NCI-H460 (cell line): ENCODE results near the gene DNMT3L. TPM values are rescaled to one million over a fixed set of nuclear protein-coding genes. Genes with fewer than 3 reads are reported as not detected.
"Not testable (repeated sequence)": the region's sequence is repeated elsewhere in the genome, so short reads cannot be mapped to it uniquely, and the experiment has no call there.

Experiments used
- DNase-seq: peaks from one replicate; pipeline ENCODE4 v3.0.0-alpha.2; 2016; ENCODE audit warnings: low read depth; ENCODE audit errors: extremely low read depth
- small RNA-seq, 2 experiments: library from RNA; depleted of rRNA; stranded (forward); fragments of <200 nt; gene quantifications; one replicate each; pipeline ENCODE3, GENCODE V24; 2014
- total RNA-seq: library from RNA; depleted of rRNA; stranded (reverse); fragments of >200 nt; shearing (Covaris generic); gene quantifications from 2 replicates; pipeline ENCODE4 v1.2.3, GENCODE V29; 2014; rRNA removed

Gene DNMT3L
- total RNA-seq, 1 experiment from 2014 or later = not detected

GRCh38 chr21:44202590-44203299, 59.0 kb downstream of the DNMT3L start:
- not testable (repeated sequence) for DNase-seq

GRCh38 chr21:44199997-44200396, 61.7 kb downstream of the DNMT3L start:
- not testable (repeated sequence) for DNase-seq

- no peak for DNase-seq
Observed at GRCh38 chr21:44199448-44199847, 62.2 kb downstream of the DNMT3L start.

- DNase-seq = not testable (repeated sequence)
Observed at GRCh38 chr21:44197156-44197516, 64.6 kb downstream of the DNMT3L start.

Small RNA genes within 50 kb of the gene (small RNA-seq; reads per million reads assigned to genes)
- 0 reads per million in 2 experiments for gene AP001059.3

Other genes starting within 250 kb of the DNMT3L start
- 17.4 and 18.7 TPM in 2 replicates for gene TRAPPC10, start 249.6 kb downstream of the DNMT3L start, total RNA-seq
- 2.2 and 2.5 TPM in 2 replicates for gene PWP2, start 154.5 kb downstream of the DNMT3L start, total RNA-seq
- 2.8 and 3.5 TPM in 2 replicates for gene GATD3, start 128.2 kb downstream of the DNMT3L start, total RNA-seq
- 0.40 and 0.47 TPM in 2 replicates for gene ICOSLG, start 21.0 kb downstream of the DNMT3L start, total RNA-seq
- not detected in 2 replicates for gene AIRE, start 24.0 kb upstream of the DNMT3L start, total RNA-seq
- 70.8 and 71.0 TPM in 2 replicates for gene PFKL, start 38.2 kb upstream of the DNMT3L start, total RNA-seq
- gene CFAP410, start 77.5 kb upstream of the DNMT3L start, total RNA-seq = 5.0 and 5.4 TPM in 2 replicates
- gene TRPM2, start 91.7 kb upstream of the DNMT3L start, total RNA-seq = 5.7 and 6.8 TPM in 2 replicates
- 0.47 and 0.92 TPM in 2 replicates for gene LRRC3, start 193.6 kb upstream of the DNMT3L start, total RNA-seq